K562 (cell line): ENCODE results near the gene RINL. TPM values are rescaled to one million over a fixed set of nuclear protein-coding genes. Genes with fewer than 3 reads are reported as not detected.
A peak's percentile ranks its signal among the peaks of the same experiment; 100 is the strongest.

Experiments used
- CTBP1 ChIP-seq: fragments of 450-650 bp; IDR thresholded peaks from 2 replicates; pipeline ENCODE4 v1.6.1; 2016; ENCODE audit warnings: borderline replicate concordance
- polyA plus RNA-seq, 8 experiments: library from polyadenylated mRNA; depleted of rRNA in 4 of 8; stranded (reverse) in 5 of 8; unstranded in 3 of 8; fragments of >200 nt; fragmentation: Nextera tagmentation in 2 of 8; fragmentation: Illumina TruSeq in 1 of 8; extraction: Ambion mirVana in 2 of 8; extraction: Trizol in 1 of 8; gene quantifications; 2 replicates each; pipeline versions ENCODE4 v1.2.1 to v1.2.3, GENCODE V29; 2011 to 2014; ENCODE audit warnings: inconsistent platforms in 1 of 8, missing spikeins in 1 of 8
- total RNA-seq, 7 experiments: library from RNA; depleted of rRNA in 6 of 7; stranded (reverse); fragments of >200 nt in 6 of 7; fragmentation: Illumina TruSeq in 2 of 7; extraction: Trizol in 2 of 7; gene quantifications; 2 replicates each; pipeline versions ENCODE4 v1.2.1 to v1.2.3, GENCODE V29; 2011 to 2021; ENCODE audit warnings: low replicate concordance in 1 of 7
- TF ChIP-seq, protein P1 (sequence below): fragments of 450-650 bp; IDR thresholded peaks from 2 replicates; pipeline ENCODE4 v1.6.1; 2016; ENCODE audit warnings: mild to moderate bottlenecking, moderate library complexity

Gene RINL
- total and polyA plus RNA-seq, 9 of the 15 experiments (the other 6 are each of a cell fraction or from before 2014, with no cell fraction given): 0.82 to 10.9 (median 4.9) TPM

DNA sequence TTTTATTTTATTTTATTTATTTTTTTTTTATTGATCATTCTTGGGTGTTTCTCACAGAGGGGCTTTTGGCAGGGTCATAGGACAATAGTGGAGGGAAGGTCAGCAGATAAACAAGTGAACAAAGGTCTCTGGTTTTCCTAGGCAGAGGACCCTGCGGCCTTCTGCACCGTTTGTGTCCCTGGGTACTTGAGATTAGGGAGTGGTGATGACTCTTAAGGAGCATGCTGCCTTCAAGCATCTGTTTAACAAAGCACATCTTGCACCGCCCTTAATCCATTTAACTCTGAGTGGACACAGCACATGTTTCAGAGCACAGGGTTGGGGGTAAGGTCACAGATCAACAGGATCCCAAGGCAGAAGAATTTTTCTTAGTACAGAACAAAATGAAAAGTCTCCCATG, 23.1 kb downstream of the RINL start (continued):
- TF ChIP-seq, protein P1, sequence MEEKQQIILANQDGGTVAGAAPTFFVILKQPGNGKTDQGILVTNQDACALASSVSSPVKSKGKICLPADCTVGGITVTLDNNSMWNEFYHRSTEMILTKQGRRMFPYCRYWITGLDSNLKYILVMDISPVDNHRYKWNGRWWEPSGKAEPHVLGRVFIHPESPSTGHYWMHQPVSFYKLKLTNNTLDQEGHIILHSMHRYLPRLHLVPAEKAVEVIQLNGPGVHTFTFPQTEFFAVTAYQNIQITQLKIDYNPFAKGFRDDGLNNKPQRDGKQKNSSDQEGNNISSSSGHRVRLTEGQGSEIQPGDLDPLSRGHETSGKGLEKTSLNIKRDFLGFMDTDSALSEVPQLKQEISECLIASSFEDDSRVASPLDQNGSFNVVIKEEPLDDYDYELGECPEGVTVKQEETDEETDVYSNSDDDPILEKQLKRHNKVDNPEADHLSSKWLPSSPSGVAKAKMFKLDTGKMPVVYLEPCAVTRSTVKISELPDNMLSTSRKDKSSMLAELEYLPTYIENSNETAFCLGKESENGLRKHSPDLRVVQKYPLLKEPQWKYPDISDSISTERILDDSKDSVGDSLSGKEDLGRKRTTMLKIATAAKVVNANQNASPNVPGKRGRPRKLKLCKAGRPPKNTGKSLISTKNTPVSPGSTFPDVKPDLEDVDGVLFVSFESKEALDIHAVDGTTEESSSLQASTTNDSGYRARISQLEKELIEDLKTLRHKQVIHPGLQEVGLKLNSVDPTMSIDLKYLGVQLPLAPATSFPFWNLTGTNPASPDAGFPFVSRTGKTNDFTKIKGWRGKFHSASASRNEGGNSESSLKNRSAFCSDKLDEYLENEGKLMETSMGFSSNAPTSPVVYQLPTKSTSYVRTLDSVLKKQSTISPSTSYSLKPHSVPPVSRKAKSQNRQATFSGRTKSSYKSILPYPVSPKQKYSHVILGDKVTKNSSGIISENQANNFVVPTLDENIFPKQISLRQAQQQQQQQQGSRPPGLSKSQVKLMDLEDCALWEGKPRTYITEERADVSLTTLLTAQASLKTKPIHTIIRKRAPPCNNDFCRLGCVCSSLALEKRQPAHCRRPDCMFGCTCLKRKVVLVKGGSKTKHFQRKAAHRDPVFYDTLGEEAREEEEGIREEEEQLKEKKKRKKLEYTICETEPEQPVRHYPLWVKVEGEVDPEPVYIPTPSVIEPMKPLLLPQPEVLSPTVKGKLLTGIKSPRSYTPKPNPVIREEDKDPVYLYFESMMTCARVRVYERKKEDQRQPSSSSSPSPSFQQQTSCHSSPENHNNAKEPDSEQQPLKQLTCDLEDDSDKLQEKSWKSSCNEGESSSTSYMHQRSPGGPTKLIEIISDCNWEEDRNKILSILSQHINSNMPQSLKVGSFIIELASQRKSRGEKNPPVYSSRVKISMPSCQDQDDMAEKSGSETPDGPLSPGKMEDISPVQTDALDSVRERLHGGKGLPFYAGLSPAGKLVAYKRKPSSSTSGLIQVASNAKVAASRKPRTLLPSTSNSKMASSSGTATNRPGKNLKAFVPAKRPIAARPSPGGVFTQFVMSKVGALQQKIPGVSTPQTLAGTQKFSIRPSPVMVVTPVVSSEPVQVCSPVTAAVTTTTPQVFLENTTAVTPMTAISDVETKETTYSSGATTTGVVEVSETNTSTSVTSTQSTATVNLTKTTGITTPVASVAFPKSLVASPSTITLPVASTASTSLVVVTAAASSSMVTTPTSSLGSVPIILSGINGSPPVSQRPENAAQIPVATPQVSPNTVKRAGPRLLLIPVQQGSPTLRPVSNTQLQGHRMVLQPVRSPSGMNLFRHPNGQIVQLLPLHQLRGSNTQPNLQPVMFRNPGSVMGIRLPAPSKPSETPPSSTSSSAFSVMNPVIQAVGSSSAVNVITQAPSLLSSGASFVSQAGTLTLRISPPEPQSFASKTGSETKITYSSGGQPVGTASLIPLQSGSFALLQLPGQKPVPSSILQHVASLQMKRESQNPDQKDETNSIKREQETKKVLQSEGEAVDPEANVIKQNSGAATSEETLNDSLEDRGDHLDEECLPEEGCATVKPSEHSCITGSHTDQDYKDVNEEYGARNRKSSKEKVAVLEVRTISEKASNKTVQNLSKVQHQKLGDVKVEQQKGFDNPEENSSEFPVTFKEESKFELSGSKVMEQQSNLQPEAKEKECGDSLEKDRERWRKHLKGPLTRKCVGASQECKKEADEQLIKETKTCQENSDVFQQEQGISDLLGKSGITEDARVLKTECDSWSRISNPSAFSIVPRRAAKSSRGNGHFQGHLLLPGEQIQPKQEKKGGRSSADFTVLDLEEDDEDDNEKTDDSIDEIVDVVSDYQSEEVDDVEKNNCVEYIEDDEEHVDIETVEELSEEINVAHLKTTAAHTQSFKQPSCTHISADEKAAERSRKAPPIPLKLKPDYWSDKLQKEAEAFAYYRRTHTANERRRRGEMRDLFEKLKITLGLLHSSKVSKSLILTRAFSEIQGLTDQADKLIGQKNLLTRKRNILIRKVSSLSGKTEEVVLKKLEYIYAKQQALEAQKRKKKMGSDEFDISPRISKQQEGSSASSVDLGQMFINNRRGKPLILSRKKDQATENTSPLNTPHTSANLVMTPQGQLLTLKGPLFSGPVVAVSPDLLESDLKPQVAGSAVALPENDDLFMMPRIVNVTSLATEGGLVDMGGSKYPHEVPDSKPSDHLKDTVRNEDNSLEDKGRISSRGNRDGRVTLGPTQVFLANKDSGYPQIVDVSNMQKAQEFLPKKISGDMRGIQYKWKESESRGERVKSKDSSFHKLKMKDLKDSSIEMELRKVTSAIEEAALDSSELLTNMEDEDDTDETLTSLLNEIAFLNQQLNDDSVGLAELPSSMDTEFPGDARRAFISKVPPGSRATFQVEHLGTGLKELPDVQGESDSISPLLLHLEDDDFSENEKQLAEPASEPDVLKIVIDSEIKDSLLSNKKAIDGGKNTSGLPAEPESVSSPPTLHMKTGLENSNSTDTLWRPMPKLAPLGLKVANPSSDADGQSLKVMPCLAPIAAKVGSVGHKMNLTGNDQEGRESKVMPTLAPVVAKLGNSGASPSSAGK: peak; percentile 17; the same call in 1 of the 2 replicates
- peak; percentile 39; the same call in 1 of the 2 replicates for TF ChIP-seq CTBP1
